Large intestine (tissue), 3 donors: Measurements from ENCODE around the gene CCDC87. TPM values are rescaled to one million over a fixed set of nuclear protein-coding genes. Genes with fewer than 3 reads are reported as not detected.

Source experiments
- DNase-seq, 2 donors: peaks; one replicate each; pipeline versions ENCODE4 v3.0.0 to v3.0.0-alpha.2; 2013
- H3K27ac ChIP-seq: one replicate; pipeline ENCODE4 v1.5.1; 2013; ENCODE audit warnings: low read length
- H3K27me3 ChIP-seq: 2 replicates; pipeline ENCODE4 v1.6.1; 2013; ENCODE audit warnings: low read length; ENCODE audit not compliant: control insufficient read depth, insufficient read depth
- H3K36me3 ChIP-seq: 2 replicates; pipeline ENCODE4 v1.6.1; 2013; ENCODE audit warnings: low read length; ENCODE audit not compliant: control insufficient read depth, insufficient read depth
- H3K4me1 ChIP-seq: one replicate; pipeline ENCODE4 v1.6.1; 2013; ENCODE audit warnings: low read length; ENCODE audit not compliant: control insufficient read depth, insufficient read depth
- H3K4me3 ChIP-seq: one replicate; pipeline ENCODE4 v1.5.1; 2013; ENCODE audit warnings: low read length
- H3K9me3 ChIP-seq: one replicate; pipeline ENCODE4 v1.6.1; 2013; ENCODE audit warnings: mild to moderate bottlenecking, low read depth, low read length, moderate library complexity; ENCODE audit not compliant: control insufficient read depth
- WGBS: methylation state at CpG from one replicate; pipeline ENCODE4 v1.1.5; 2013; ENCODE audit warnings: low lambda C conversion rate; ENCODE audit not compliant: insufficient coverage; 5-methylcytosine and 5-hydroxymethylcytosine counted together
- polyA plus RNA-seq: library from polyadenylated mRNA; unstranded; fragments of 120-200 nt; gene quantifications from one replicate; pipeline ENCODE4 v1.2.1, GENCODE V29; 2013

The CCDC87 gene
- polyA plus RNA-seq, 1 donor = 0.09 TPM

- no CpG with 5 or more reads among the region's 2 CpGs for WGBS
- Histone ChIP-seq H3K27me3 (no peaks in the 10 kb centered on the region), H3K36me3 (peaks cover 70% of the 10 kb centered on the region), H3K4me3 (no peak overlapping the region), H3K27ac (no peak overlapping the region), H3K9me3 (no peaks in the 10 kb centered on the region), H3K4me1 (no peaks in the 10 kb centered on the region)
- DNase-seq = no peak
Measured at GRCh38 chr11:66629356-66629755, 36.5 kb upstream of the CCDC87 start.

GRCh38 chr11:66628061-66628603 lies 35.3 kb upstream of the CCDC87 start:
- no peak overlapping the region for H3K27ac ChIP-seq
- DNase-seq = no peak
- no peaks in the 10 kb centered on the region for H3K9me3 ChIP-seq
- no peaks in the 10 kb centered on the region for H3K4me1 ChIP-seq
- H3K36me3 ChIP-seq = peaks cover 75% of the 10 kb centered on the region
- WGBS = 100% methylated on average over 2 of the region's 7 CpGs
- H3K4me3 ChIP-seq = no peak overlapping the region
- H3K27me3 ChIP-seq = no peaks in the 10 kb centered on the region

GRCh38 chr11:66626926-66627325 lies 34.1 kb upstream of the CCDC87 start:
- Histone ChIP-seq H3K9me3 (no peaks in the 10 kb centered on the region), H3K4me3 (no peak overlapping the region), H3K4me1 (no peaks in the 10 kb centered on the region), H3K27ac (no peak overlapping the region), H3K27me3 (no peaks in the 10 kb centered on the region), H3K36me3 (peaks cover 78% of the 10 kb centered on the region)
- WGBS = 95% methylated on average over 3 of the region's 7 CpGs
- DNase-seq = no peak

GRCh38 chr11:66626382-66626781 lies 33.5 kb upstream of the CCDC87 start:
- Histone ChIP-seq H3K4me1 (no peaks in the 10 kb centered on the region), H3K4me3 (no peak overlapping the region), H3K27ac (no peak overlapping the region), H3K36me3 (peaks cover 75% of the 10 kb centered on the region), H3K27me3 (no peaks in the 10 kb centered on the region), H3K9me3 (no peaks in the 10 kb centered on the region)
- no peak for DNase-seq
- 96% methylated on average over 5 of the region's 25 CpGs for WGBS

- Histone ChIP-seq H3K27me3 (no peaks in the 10 kb centered on the region), H3K27ac (no peak overlapping the region), H3K4me1 (no peaks in the 10 kb centered on the region), H3K36me3 (peaks cover 80% of the 10 kb centered on the region), H3K9me3 (no peaks in the 10 kb centered on the region), H3K4me3 (no peak overlapping the region)
- no CpG with 5 or more reads among the region's 9 CpGs for WGBS
- no peak for DNase-seq
Measured at GRCh38 chr11:66625752-66626149, 32.9 kb upstream of the CCDC87 start.

- no CpG with 5 or more reads among the region's 26 CpGs for WGBS
- peaks cover 81% of the 10 kb centered on the region for H3K36me3 ChIP-seq
- H3K27ac ChIP-seq = no peak overlapping the region
Measured at GRCh38 chr11:66625041-66625751, 32.3 kb upstream of the CCDC87 start.

GRCh38 chr11:66624450-66624849 lies 31.6 kb upstream of the CCDC87 start:
- H3K36me3 ChIP-seq = peaks cover 75% of the 10 kb centered on the region
- H3K27ac ChIP-seq = no peak overlapping the region

More at GRCh38 chr11:66625041-66625751, 32.3 kb upstream of the CCDC87 start:
- DNase-seq = no peak
- H3K4me3 ChIP-seq = no peak overlapping the region
- no peaks in the 10 kb centered on the region for H3K4me1 ChIP-seq
- no peaks in the 10 kb centered on the region for H3K27me3 ChIP-seq
- no peaks in the 10 kb centered on the region for H3K9me3 ChIP-seq

GRCh38 chr11:66619080-66619554 lies 26.3 kb upstream of the CCDC87 start:
- H3K9me3 ChIP-seq = no peaks in the 10 kb centered on the region
- peak overlapping the region; percentile 82 for H3K4me3 ChIP-seq
- peak; percentile 35 to 52 for DNase-seq
- H3K36me3 ChIP-seq = peaks cover 25% of the 10 kb centered on the region
- peak overlapping the region; percentile 37 for H3K27ac ChIP-seq
- H3K27me3 ChIP-seq = no peaks in the 10 kb centered on the region
- H3K4me1 ChIP-seq = peaks cover 15% of the 10 kb centered on the region
- WGBS = 0% methylated on average over 1 of the region's 4 CpGs

More at GRCh38 chr11:66624450-66624849, 31.6 kb upstream of the CCDC87 start:
- H3K27me3 ChIP-seq = no peaks in the 10 kb centered on the region
- DNase-seq = no peak
- H3K4me1 ChIP-seq = peaks cover 3% of the 10 kb centered on the region
- no CpG with 5 or more reads among the region's 16 CpGs for WGBS
- no peak overlapping the region for H3K4me3 ChIP-seq
- no peaks in the 10 kb centered on the region for H3K9me3 ChIP-seq

GRCh38 chr11:66617155-66617834 lies 24.4 kb upstream of the CCDC87 start:
- H3K9me3 ChIP-seq = no peaks in the 10 kb centered on the region
- H3K27ac ChIP-seq = peak overlapping the region; percentile 98
- peaks cover 9% of the 10 kb centered on the region for H3K36me3 ChIP-seq
- no peak for DNase-seq
- no CpG with 5 or more reads among the region's 38 CpGs for WGBS
- H3K27me3 ChIP-seq = no peaks in the 10 kb centered on the region
- H3K4me3 ChIP-seq = peak overlapping the region; percentile 82
- H3K4me1 ChIP-seq = peaks cover 15% of the 10 kb centered on the region

GRCh38 chr11:66616379-66617154 lies 23.7 kb upstream of the CCDC87 start, which contains the start of gene RBM14:
RBM14 (plus strand) TSS chr11:66616630; CDS start chr11:66616721, 91 bp downstream.
- H3K4me3 ChIP-seq = peak within 1 kb of the TSS; percentile 82
- no peaks in the 10 kb centered on the region for H3K27me3 ChIP-seq
- WGBS = no CpG with 5 or more reads among the region's 90 CpGs
- H3K9me3 ChIP-seq = no peaks in the 10 kb centered on the region
- peak within 1 kb of the TSS; percentile 98 for H3K27ac ChIP-seq
- peaks cover 15% of the 10 kb centered on the region for H3K4me1 ChIP-seq
- DNase-seq = peak; percentile 99 to 100
- H3K36me3 ChIP-seq = peaks cover 9% of the 10 kb centered on the region
